H1 (cell line): ENCODE measurements around the gene MPDU1. TPM values are rescaled to one million over a fixed set of nuclear protein-coding genes. Genes with fewer than 3 reads are reported as not detected.

Source experiments
- BCL11A ChIP-seq, 2 experiments: IDR thresholded peaks; one replicate each; pipeline ENCODE4 v1.6.1; 2011; ENCODE audit warnings: low read depth in 2 of 2, low read length in 2 of 2, mild to moderate bottlenecking in 2 of 2
- FOSL1 ChIP-seq: IDR thresholded peaks from 2 replicates; pipeline ENCODE4 v1.6.1; 2011; ENCODE audit warnings: mild to moderate bottlenecking, low read depth, low read length, moderate library complexity; ENCODE audit not compliant: insufficient read depth
- polyA plus RNA-seq, 7 experiments: library from polyadenylated mRNA; depleted of rRNA in 3 of 7; stranded (reverse) in 5 of 7; unstranded in 2 of 7; fragments of >200 nt in 5 of 7; fragments of 200-250 nt in 2 of 7; gene quantifications; 1 replicate in 5 of 7; 2 replicates in 1 of 7; 4 replicates in 1 of 7; pipeline versions ENCODE4 v1.2.1 to v1.2.3, GENCODE V29; 2011 to 2013; ENCODE audit warnings: missing spikeins in 2 of 7, mixed read lengths in 2 of 7
- total RNA-seq: library from RNA; stranded (reverse); fragmentation: NEBNext Ultra II Directional; extraction: Animal tissue kit (Norgen Biotek cat#: 25700); gene quantifications from 2 replicates; pipeline ENCODE4 v1.2.1, GENCODE V29; 2021

The MPDU1 gene
- total and polyA plus RNA-seq, 2 of the 8 experiments (the other 6 are each of a cell fraction or from before 2014, with no cell fraction given): 63.2 to 142 TPM

- TF ChIP-seq BCL11A (IDR thresholded peaks at IDR 0.05; ENCODE audit: low read depth in 2 of 2, low read length in 2 of 2) (no peak), FOSL1 (no peak)
- TF ChIP-seq, all 59 proteins: peak for 3
Measured at GRCh38 chr17:7586673-7587419, 3.2 kb downstream of the MPDU1 start (continued).
